GM12878 (cell line): ENCODE results near the gene RNF121. TPM values are rescaled to one million over a fixed set of nuclear protein-coding genes. Genes with fewer than 3 reads are reported as not detected.

ENCODE experiments used
- ATF2 ChIP-seq: IDR thresholded peaks from 2 replicates; pipeline ENCODE4 v1.6.1; 2012; ENCODE audit warnings: low read length, inconsistent platforms
- BHLHE40 ChIP-seq, 2 experiments: fragments of 450-650 bp in 1 of 2; IDR thresholded peaks; 2 replicates each; pipeline ENCODE4 v1.6.1; 2011 to 2017; ENCODE audit warnings: low read depth in 2 of 2, borderline replicate concordance in 1 of 2, improper control_type of control experiment in 1 of 2, low read length in 1 of 2, mild to moderate bottlenecking in 1 of 2
- BRCA1 ChIP-seq: IDR thresholded peaks from 2 replicates; pipeline ENCODE4 v1.6.1; 2011; ENCODE audit warnings: low read depth, low read length, improper control_type of control experiment
- CREM ChIP-seq: IDR thresholded peaks from 2 replicates; pipeline ENCODE4 v1.6.1; 2014; ENCODE audit warnings: antibody characterized with exemption, low read depth
- DPF2 ChIP-seq: fragments of 450-650 bp; IDR thresholded peaks from 2 replicates; pipeline ENCODE4 v1.6.1; 2017; ENCODE audit warnings: mild to moderate bottlenecking
- FOS ChIP-seq: IDR thresholded peaks from 3 replicates; pipeline ENCODE4 v1.6.1; 2011; ENCODE audit warnings: borderline replicate concordance; ENCODE audit not compliant: insufficient read length; ENCODE audit errors: extremely low read depth
- GABPA ChIP-seq: IDR thresholded peaks from 2 replicates; pipeline ENCODE4 v1.6.1; 2014; ENCODE audit warnings: antibody characterized with exemption, low read depth, mild to moderate bottlenecking, inconsistent platforms
- HDAC2 ChIP-seq: fragments of 200-600 bp; sonication (generic); IDR thresholded peaks from 2 replicates; pipeline ENCODE4 v1.6.1; 2017
- IRF4 ChIP-seq: IDR thresholded peaks from 2 replicates; pipeline ENCODE4 v1.6.1; 2011; ENCODE audit warnings: low read depth, low read length
- JUNB ChIP-seq: IDR thresholded peaks from 2 replicates; pipeline ENCODE4 v1.6.1; 2016; ENCODE audit warnings: antibody characterized with exemption, mild to moderate bottlenecking
- MTA3 ChIP-seq: IDR thresholded peaks from 2 replicates; pipeline ENCODE4 v1.6.1; 2012; ENCODE audit warnings: low read length, inconsistent platforms, borderline replicate concordance
- NR2F1 ChIP-seq: fragments of 450-650 bp; conservative IDR thresholded peaks from 2 replicates; pipeline ENCODE4 v1.6.1; 2017; ENCODE audit warnings: mild to moderate bottlenecking
- RELA ChIP-seq: fragments of 450-650 bp; IDR thresholded peaks from 2 replicates; pipeline ENCODE4 v1.8.0; 2014; ENCODE audit warnings: borderline replicate concordance; ENCODE audit not compliant: partially characterized antibody
- RFX5 ChIP-seq: IDR thresholded peaks from 2 replicates; pipeline ENCODE4 v1.6.1; 2011; ENCODE audit warnings: low read depth, low read length, improper control_type of control experiment
- SIN3A ChIP-seq: IDR thresholded peaks from 2 replicates; pipeline ENCODE4 v1.6.1; 2012; ENCODE audit warnings: low read depth, low read length, improper control_type of control experiment
- SREBF2 ChIP-seq: IDR thresholded peaks from 2 replicates; pipeline ENCODE4 v1.6.1; 2012; ENCODE audit warnings: mild to moderate bottlenecking, low read length
- STAT1 ChIP-seq: fragments of 450-650 bp; conservative IDR thresholded peaks from 2 replicates; pipeline ENCODE4 v1.6.1; 2014; ENCODE audit warnings: antibody characterized with exemption, mild to moderate bottlenecking
- SUZ12 ChIP-seq: fragments of 200-600 bp; sonication (generic); IDR thresholded peaks from one replicate; pipeline ENCODE4 v1.6.1; 2018; ENCODE audit warnings: antibody characterized with exemption, mild to moderate bottlenecking; ENCODE audit not compliant: unreplicated experiment
- TAF1 ChIP-seq: IDR thresholded peaks from 2 replicates; pipeline ENCODE4 v1.6.1; 2011; ENCODE audit warnings: mild to moderate bottlenecking, low read depth, low read length, borderline replicate concordance
- YY1 ChIP-seq: IDR thresholded peaks from 2 replicates; pipeline ENCODE4 v1.6.1; 2011; ENCODE audit warnings: low read depth, mild to moderate bottlenecking, low read length
- ZBED1 ChIP-seq: IDR thresholded peaks from 2 replicates; pipeline ENCODE4 v1.6.1; 2016; ENCODE audit warnings: borderline replicate concordance
- ZNF217 ChIP-seq: fragments of 450-650 bp; IDR thresholded peaks from 2 replicates; pipeline ENCODE4 v1.6.1; 2017; ENCODE audit warnings: antibody characterized with exemption, mild to moderate bottlenecking
- ZNF24 ChIP-seq: fragments of 450-650 bp; IDR thresholded peaks from 2 replicates; pipeline ENCODE4 v1.6.1; 2017; ENCODE audit warnings: antibody characterized with exemption, mild to moderate bottlenecking
- ZNF274 ChIP-seq: IDR thresholded peaks from one replicate; pipeline ENCODE4 v1.8.0; 2011; ENCODE audit not compliant: insufficient read length, insufficient read depth
- ZNF384 ChIP-seq: IDR thresholded peaks from 2 replicates; pipeline ENCODE4 v1.6.1; 2012; ENCODE audit warnings: low read depth, mild to moderate bottlenecking, low read length, improper control_type of control experiment, borderline replicate concordance
- polyA plus RNA-seq, 11 experiments: library from polyadenylated mRNA; depleted of rRNA in 4 of 11; unstranded in 6 of 11; stranded (reverse) in 5 of 11; fragments of >200 nt; fragmentation: Nextera tagmentation in 4 of 11; fragmentation: Illumina TruSeq in 1 of 11; extraction: Ambion mirVana in 4 of 11; extraction: Trizol in 1 of 11; gene quantifications; 1 replicate in 1 of 11; 2 replicates in 10 of 11; pipeline versions ENCODE4 v1.2.1 to v1.2.3, GENCODE V29; 2011 to 2016; ENCODE audit warnings: inconsistent platforms in 2 of 11, missing spikeins in 2 of 11, low read depth in 1 of 11
- total RNA-seq, 4 experiments: library from RNA; depleted of rRNA in 3 of 4; stranded (reverse); fragments of >200 nt in 3 of 4; fragmentation: Illumina TruSeq in 1 of 4; extraction: Trizol in 1 of 4; gene quantifications; 2 replicates each; pipeline versions ENCODE4 v1.2.1 to v1.2.3, GENCODE V29; 2013 to 2021
- TF ChIP-seq, protein P1 (sequence below): fragments of 450-650 bp; IDR thresholded peaks from 2 replicates; pipeline ENCODE4 v1.6.1; 2016; ENCODE audit warnings: mild to moderate bottlenecking
- TF ChIP-seq, protein P2 (sequence below): fragments of 450-650 bp; IDR thresholded peaks from 2 replicates; pipeline ENCODE4 v1.6.1; 2017; ENCODE audit warnings: mild to moderate bottlenecking, moderate library complexity

The RNF121 gene
- total and polyA plus RNA-seq, 10 of the 15 experiments (the other 5 are each of a cell fraction or from before 2014, with no cell fraction given) = 8.6 to 73.7 (median 32.7) TPM

GRCh38 chr11:71991494-71991893 is 62.6 kb downstream of the RNF121 start (continued):
- TF ChIP-seq MTA3 = 0 out of 2 replicates have a peak, but pooled peaks have one; percentile 48
- TF ChIP-seq RELA = no peak
- TF ChIP-seq YY1 = peak; percentile 92
- no peak for TF ChIP-seq NR2F1
- no peak for TF ChIP-seq SIN3A
- TF ChIP-seq TAF1 = no peak
- TF ChIP-seq, protein P1, sequence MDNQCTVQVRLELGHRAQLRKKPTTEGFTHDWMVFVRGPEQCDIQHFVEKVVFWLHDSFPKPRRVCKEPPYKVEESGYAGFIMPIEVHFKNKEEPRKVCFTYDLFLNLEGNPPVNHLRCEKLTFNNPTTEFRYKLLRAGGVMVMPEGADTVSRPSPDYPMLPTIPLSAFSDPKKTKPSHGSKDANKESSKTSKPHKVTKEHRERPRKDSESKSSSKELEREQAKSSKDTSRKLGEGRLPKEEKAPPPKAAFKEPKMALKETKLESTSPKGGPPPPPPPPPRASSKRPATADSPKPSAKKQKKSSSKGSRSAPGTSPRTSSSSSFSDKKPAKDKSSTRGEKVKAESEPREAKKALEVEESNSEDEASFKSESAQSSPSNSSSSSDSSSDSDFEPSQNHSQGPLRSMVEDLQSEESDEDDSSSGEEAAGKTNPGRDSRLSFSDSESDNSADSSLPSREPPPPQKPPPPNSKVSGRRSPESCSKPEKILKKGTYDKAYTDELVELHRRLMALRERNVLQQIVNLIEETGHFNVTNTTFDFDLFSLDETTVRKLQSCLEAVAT = peak; percentile 71; the same call in 1 of the 2 replicates
- no peak for TF ChIP-seq HDAC2
- TF ChIP-seq ZNF217 = 0 out of 2 replicates have a peak, but pooled peaks have one; percentile 48
- TF ChIP-seq ZNF384 = 0 out of 2 replicates have a peak, but pooled peaks have one; percentile 49
- TF ChIP-seq ZNF24 = peak; percentile 74
- peak; percentile 92 for TF ChIP-seq DPF2
- TF ChIP-seq ZNF274 = no peak
- TF ChIP-seq ATF2 = peak; percentile 73
- TF ChIP-seq ZBED1 = no peak
- TF ChIP-seq SUZ12 = no peak
- TF ChIP-seq CREM = peak; percentile 68
- TF ChIP-seq RFX5 = no peak
- TF ChIP-seq IRF4 = peak; percentile 90
- TF ChIP-seq BRCA1 = no peak
- peak; percentile 69 for TF ChIP-seq JUNB
- TF ChIP-seq SREBF2 = no peak
- no peak for TF ChIP-seq FOS
- no peak for TF ChIP-seq STAT1
- TF ChIP-seq GABPA = no peak
- TF ChIP-seq, protein P2, sequence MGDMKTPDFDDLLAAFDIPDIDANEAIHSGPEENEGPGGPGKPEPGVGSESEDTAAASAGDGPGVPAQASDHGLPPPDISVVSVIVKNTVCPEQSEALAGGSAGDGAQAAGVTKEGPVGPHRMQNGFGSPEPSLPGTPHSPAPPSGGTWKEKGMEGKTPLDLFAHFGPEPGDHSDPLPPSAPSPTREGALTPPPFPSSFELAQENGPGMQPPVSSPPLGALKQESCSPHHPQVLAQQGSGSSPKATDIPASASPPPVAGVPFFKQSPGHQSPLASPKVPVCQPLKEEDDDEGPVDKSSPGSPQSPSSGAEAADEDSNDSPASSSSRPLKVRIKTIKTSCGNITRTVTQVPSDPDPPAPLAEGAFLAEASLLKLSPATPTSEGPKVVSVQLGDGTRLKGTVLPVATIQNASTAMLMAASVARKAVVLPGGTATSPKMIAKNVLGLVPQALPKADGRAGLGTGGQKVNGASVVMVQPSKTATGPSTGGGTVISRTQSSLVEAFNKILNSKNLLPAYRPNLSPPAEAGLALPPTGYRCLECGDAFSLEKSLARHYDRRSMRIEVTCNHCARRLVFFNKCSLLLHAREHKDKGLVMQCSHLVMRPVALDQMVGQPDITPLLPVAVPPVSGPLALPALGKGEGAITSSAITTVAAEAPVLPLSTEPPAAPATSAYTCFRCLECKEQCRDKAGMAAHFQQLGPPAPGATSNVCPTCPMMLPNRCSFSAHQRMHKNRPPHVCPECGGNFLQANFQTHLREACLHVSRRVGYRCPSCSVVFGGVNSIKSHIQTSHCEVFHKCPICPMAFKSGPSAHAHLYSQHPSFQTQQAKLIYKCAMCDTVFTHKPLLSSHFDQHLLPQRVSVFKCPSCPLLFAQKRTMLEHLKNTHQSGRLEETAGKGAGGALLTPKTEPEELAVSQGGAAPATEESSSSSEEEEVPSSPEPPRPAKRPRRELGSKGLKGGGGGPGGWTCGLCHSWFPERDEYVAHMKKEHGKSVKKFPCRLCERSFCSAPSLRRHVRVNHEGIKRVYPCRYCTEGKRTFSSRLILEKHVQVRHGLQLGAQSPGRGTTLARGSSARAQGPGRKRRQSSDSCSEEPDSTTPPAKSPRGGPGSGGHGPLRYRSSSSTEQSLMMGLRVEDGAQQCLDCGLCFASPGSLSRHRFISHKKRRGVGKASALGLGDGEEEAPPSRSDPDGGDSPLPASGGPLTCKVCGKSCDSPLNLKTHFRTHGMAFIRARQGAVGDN = peak; percentile 38; the same call in 1 of the 2 replicates
- TF ChIP-seq BHLHE40 (IDR thresholded peaks at IDR 0.05; ENCODE audit: borderline replicate concordance in 1 of 2, low read depth in 2 of 2, low read length in 1 of 2) = peak; percentile 94 to 96
